K562 (cell line): Measurements from ENCODE around the gene THSD8. TPM values are rescaled to one million over a fixed set of nuclear protein-coding genes. Genes with fewer than 3 reads are reported as not detected.

Experiments used
- BRF2 ChIP-seq: IDR thresholded peaks from 3 replicates; pipeline ENCODE4 v1.6.1; 2011; ENCODE audit warnings: borderline replicate concordance, mild to moderate bottlenecking; ENCODE audit not compliant: insufficient read length, insufficient read depth
- CBFA2T3 ChIP-seq: fragments of 450-650 bp; IDR thresholded peaks from 2 replicates; pipeline ENCODE4 v1.6.1; 2017
- CEBPB ChIP-seq: fragments of 450-650 bp; IDR thresholded peaks from 2 replicates; pipeline ENCODE4 v1.6.1; 2016; ENCODE audit warnings: missing genetic modification characterization, missing compliant biosample characterization
- E2F3 ChIP-seq: fragments of 250-450 bp; sonication (Bioruptor Pico); IDR thresholded peaks from 2 replicates; pipeline ENCODE4 v1.4.0; 2020; ENCODE audit warnings: mild to moderate bottlenecking
- E2F8 ChIP-seq: fragments of 450-650 bp; IDR thresholded peaks from 2 replicates; pipeline ENCODE4 v1.7.1; 2018; ENCODE audit warnings: mild to moderate bottlenecking, low read depth; ENCODE audit not compliant: partially characterized antibody
- ELK3 ChIP-seq: fragments of 450-650 bp; formaldehyde crosslinking; IDR thresholded peaks from 2 replicates; pipeline ENCODE4 v1.4.0; 2020; ENCODE audit warnings: mild to moderate bottlenecking
- GTF2A2 ChIP-seq: IDR thresholded peaks from 2 replicates; pipeline ENCODE4 v1.6.1; 2016; ENCODE audit warnings: mild to moderate bottlenecking, missing genetic modification characterization, missing compliant biosample characterization
- HDAC2 ChIP-seq: fragments of 450-650 bp; IDR thresholded peaks from 2 replicates; pipeline ENCODE4 v1.6.1; 2016; ENCODE audit warnings: mild to moderate bottlenecking
- HMBOX1 ChIP-seq: sonication (generic); IDR thresholded peaks from 2 replicates; pipeline ENCODE4 v1.6.1; 2016
- MYBL2 ChIP-seq, 2 experiments: fragments of 450-650 bp in 1 of 2; sonication (generic) in 1 of 2; formaldehyde crosslinking in 1 of 2; IDR thresholded peaks; 2 replicates each; pipeline versions ENCODE4 v1.6.1 to v1.8.1; 2017 to 2022; ENCODE audit warnings: borderline replicate concordance in 1 of 2, inconsistent platforms in 1 of 2, low read depth in 1 of 2, mild to moderate bottlenecking in 1 of 2, missing genetic modification reagents in 1 of 2, moderate library complexity in 1 of 2
- PKNOX1 ChIP-seq: fragments of 450-650 bp; IDR thresholded peaks from 2 replicates; pipeline ENCODE4 v1.6.1; 2016
- SETDB1 ChIP-seq: IDR thresholded peaks from one replicate; pipeline ENCODE4 v1.6.1; 2012; ENCODE audit warnings: low read length, control low read depth, inconsistent platforms
- SMARCA4 ChIP-seq: fragments of 450-650 bp; IDR thresholded peaks from 2 replicates; pipeline ENCODE4 v1.6.1; 2016
- SRF ChIP-seq, 2 experiments: fragments of 250-450, 450-650 bp in 1 of 2; sonication (Bioruptor Pico) in 1 of 2; sonication (generic) in 1 of 2; formaldehyde crosslinking; IDR thresholded peaks; 2 replicates each; pipeline versions ENCODE4 v1.5.0 to v1.5.1; 2020 to 2022; ENCODE audit warnings: mild to moderate bottlenecking in 1 of 2, missing genetic modification reagents in 1 of 2
- SRSF3 ChIP-seq: fragments of 200-400 bp; formaldehyde crosslinking; IDR thresholded peaks from 2 replicates; pipeline ENCODE4 v1.6.1; 2016; ENCODE audit warnings: mild to moderate bottlenecking, low read length, moderate library complexity; ENCODE audit not compliant: insufficient read depth
- TGIF2 ChIP-seq: sonication (generic); formaldehyde crosslinking; IDR thresholded peaks from 2 replicates; pipeline ENCODE4 v1.8.1; 2022; ENCODE audit warnings: mild to moderate bottlenecking, missing genetic modification reagents, moderate library complexity
- VEZF1 ChIP-seq: fragments of 200-800 bp; sonication (Bioruptor generic); IDR thresholded peaks from 2 replicates; pipeline ENCODE4 v1.6.1; 2017; ENCODE audit warnings: missing genetic modification characterization, missing compliant biosample characterization
- ZNF436 ChIP-seq: fragments of 250-450, 450-650 bp; sonication (Bioruptor Pico); formaldehyde crosslinking; IDR thresholded peaks from 2 replicates; pipeline ENCODE4 v1.7.0; 2020; ENCODE audit warnings: mild to moderate bottlenecking
- polyA plus RNA-seq, 8 experiments: library from polyadenylated mRNA; depleted of rRNA in 4 of 8; stranded (reverse) in 5 of 8; unstranded in 3 of 8; fragments of >200 nt; fragmentation: Nextera tagmentation in 2 of 8; fragmentation: Illumina TruSeq in 1 of 8; extraction: Ambion mirVana in 2 of 8; extraction: Trizol in 1 of 8; gene quantifications; 2 replicates each; pipeline versions ENCODE4 v1.2.1 to v1.2.3, GENCODE V29; 2011 to 2014; ENCODE audit warnings: inconsistent platforms in 1 of 8, missing spikeins in 1 of 8
- total RNA-seq, 7 experiments: library from RNA; depleted of rRNA in 6 of 7; stranded (reverse); fragments of >200 nt in 6 of 7; fragmentation: Illumina TruSeq in 2 of 7; extraction: Trizol in 2 of 7; gene quantifications; 2 replicates each; pipeline versions ENCODE4 v1.2.1 to v1.2.3, GENCODE V29; 2011 to 2021; ENCODE audit warnings: low replicate concordance in 1 of 7

The THSD8 gene
- total and polyA plus RNA-seq, 9 of the 15 experiments (the other 6 are each of a cell fraction or from before 2014, with no cell fraction given): 8.4 to 42.4 (median 19.9) TPM; not detected in 2

GRCh38 chr19:12782424-12783290 lies 19.2 kb upstream of the THSD8 start (continued):
- TF ChIP-seq E2F8: peak; percentile 61
- no peak for TF ChIP-seq SETDB1
- no peak for TF ChIP-seq ELK3
- no peak for TF ChIP-seq CEBPB (tag)
- TF ChIP-seq SRSF3: no peak
- no peak; the same call in none of the 2 replicates for TF ChIP-seq CBFA2T3
- no peak for TF ChIP-seq MYBL2 (IDR thresholded peaks at IDR 0.05; ENCODE audit: low read depth)
- no peak for TF ChIP-seq MYBL2 (CRISPR knock-in tag; IDR thresholded peaks at IDR 0.05; ENCODE audit: borderline replicate concordance)
- peak; percentile 71 for TF ChIP-seq E2F3 (CRISPR knock-in tag)
- no peak; a peak in 1 of 4 replicates for TF ChIP-seq SRF (CRISPR knock-in tag; IDR thresholded peaks at IDR 0.05)
- no peak for TF ChIP-seq HMBOX1
- peak; percentile 78; the same call in 1 of the 2 replicates for TF ChIP-seq HDAC2
- TF ChIP-seq VEZF1 (CRISPR knock-in tag): peak; percentile 99
- TF ChIP-seq SMARCA4: peak; percentile 11; the same call in 1 of the 2 replicates
- no peak for TF ChIP-seq ZNF436 (CRISPR knock-in tag)
- no peak for TF ChIP-seq GTF2A2
- no peak for TF ChIP-seq TGIF2 (CRISPR knock-in tag)
- TF ChIP-seq PKNOX1: 0 out of 2 replicates have a peak, but pooled peaks have one; percentile 43
- no peak for TF ChIP-seq BRF2
